Cardiac fibroblast (primary cell): ENCODE results near the gene NNAT.

Experiments used
- DNase-seq, 2 donors: peaks; one replicate each; pipeline versions ENCODE4 v3.0.0 to v3.0.0-alpha.2; 2010; ENCODE audit warnings: low read depth in 2 of 2
- H3K4me3 ChIP-seq, 2 donors: replicated peaks in 1 of 2; 1 replicate in 1 of 2; 2 replicates in 1 of 2; pipeline ENCODE4 v1.5.1; 2011; ENCODE audit warnings: low read depth in 2 of 2, low read length in 2 of 2, mild to moderate bottlenecking in 2 of 2, moderate library complexity in 1 of 2
- TF ChIP-seq, protein P1 (sequence below): IDR thresholded peaks from one replicate; pipeline ENCODE4 v1.5.1; 2011; ENCODE audit warnings: low read depth, mild to moderate bottlenecking, low read length, inconsistent platforms

The NNAT gene

DNA sequence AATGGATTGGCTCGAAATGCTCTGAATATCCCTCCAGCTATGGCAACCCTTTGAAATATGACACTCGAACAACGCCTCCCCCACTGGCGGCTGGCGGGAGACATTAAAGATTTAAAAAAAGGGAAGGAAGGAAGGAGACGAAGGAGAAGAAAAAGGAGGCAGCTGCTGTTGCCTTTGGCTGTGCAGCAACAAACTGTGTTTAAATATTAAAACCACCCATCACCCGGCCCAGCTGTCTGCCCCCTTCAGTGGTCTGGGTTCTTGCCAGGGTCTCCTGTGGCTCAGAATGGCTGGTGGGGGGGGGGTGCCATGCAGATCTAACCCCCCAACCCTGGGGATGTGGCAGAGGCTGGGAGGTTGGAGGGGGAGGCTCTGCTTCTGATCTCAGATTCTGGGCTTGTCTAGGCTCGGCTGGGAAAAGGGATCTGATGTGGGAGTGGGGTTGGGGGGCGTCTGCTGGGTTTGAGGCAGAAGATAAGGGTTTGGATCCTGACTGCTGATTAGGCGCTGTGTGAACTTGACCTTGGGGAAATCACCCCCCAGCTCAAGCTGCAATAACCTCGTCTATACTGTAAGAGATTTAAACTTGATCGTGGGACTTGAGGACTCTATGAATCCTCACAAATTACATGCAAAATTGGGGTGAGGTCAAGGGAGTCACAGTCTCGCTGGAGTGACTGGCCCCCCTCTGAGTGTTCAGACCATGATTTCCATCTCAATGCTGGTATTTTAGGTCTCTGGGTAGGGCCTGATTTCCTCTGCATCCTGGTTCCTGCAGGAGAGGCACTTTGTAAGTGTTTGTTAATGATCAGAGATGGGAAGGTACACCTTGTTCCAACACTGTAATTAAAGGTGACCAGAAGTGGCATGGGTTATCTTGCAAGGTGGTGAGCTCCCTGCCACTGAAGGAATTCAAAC lies 46.9 kb downstream of the NNAT start:
- DNase-seq: no peak
- TF ChIP-seq, protein P1, sequence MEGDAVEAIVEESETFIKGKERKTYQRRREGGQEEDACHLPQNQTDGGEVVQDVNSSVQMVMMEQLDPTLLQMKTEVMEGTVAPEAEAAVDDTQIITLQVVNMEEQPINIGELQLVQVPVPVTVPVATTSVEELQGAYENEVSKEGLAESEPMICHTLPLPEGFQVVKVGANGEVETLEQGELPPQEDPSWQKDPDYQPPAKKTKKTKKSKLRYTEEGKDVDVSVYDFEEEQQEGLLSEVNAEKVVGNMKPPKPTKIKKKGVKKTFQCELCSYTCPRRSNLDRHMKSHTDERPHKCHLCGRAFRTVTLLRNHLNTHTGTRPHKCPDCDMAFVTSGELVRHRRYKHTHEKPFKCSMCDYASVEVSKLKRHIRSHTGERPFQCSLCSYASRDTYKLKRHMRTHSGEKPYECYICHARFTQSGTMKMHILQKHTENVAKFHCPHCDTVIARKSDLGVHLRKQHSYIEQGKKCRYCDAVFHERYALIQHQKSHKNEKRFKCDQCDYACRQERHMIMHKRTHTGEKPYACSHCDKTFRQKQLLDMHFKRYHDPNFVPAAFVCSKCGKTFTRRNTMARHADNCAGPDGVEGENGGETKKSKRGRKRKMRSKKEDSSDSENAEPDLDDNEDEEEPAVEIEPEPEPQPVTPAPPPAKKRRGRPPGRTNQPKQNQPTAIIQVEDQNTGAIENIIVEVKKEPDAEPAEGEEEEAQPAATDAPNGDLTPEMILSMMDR: no peak

GRCh38 chr20:37570419-37570818 lies 49.4 kb downstream of the NNAT start:
- no peak for DNase-seq
- no peak overlapping the region for H3K4me3 ChIP-seq
- TF ChIP-seq, protein P1: no peak

More for the DNA sequence above, 46.9 kb downstream of the NNAT start:
- no peak overlapping the region for H3K4me3 ChIP-seq

DNA sequence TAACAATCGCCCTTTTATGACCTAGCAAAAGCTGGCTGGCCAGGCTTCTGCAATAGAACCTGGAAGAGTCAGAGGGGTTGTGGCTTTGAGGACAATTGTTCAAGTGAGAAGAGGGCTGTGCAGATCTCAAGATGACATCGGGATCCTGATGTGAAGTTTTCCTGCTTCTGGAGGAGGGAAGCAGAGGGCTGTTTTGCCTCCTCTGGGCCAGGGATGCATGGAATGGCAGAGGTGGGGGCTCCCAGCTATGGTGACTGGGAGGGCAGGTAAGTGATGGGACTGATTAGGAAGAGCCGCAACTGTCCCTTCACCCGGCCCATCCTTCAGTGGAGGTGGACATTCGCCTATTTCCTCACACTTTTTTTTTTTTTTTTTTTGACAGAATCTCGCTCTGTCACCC lies 50.0 kb downstream of the NNAT start:
- no peak overlapping the region for H3K4me3 ChIP-seq
- TF ChIP-seq, protein P1: no peak
- no peak for DNase-seq
